NT2/D1 (cell line): ENCODE results near the gene ADSS1.

Experiments used
- DNase-seq: peaks from one replicate; pipeline ENCODE4 v3.0.0-alpha.2; 2011; ENCODE audit warnings: low read depth, low spot score
- H3K27me3 ChIP-seq: 2 replicates; pipeline ENCODE4 v1.6.0; 2011; ENCODE audit warnings: mild to moderate bottlenecking; ENCODE audit not compliant: insufficient read length, insufficient read depth
- H3K36me3 ChIP-seq: 2 replicates; pipeline ENCODE4 v1.6.1; 2011; ENCODE audit warnings: mild to moderate bottlenecking, low read length, mixed read lengths; ENCODE audit not compliant: insufficient read depth, insufficient read length
- H3K4me1 ChIP-seq: 2 replicates; pipeline ENCODE4 v1.5.1; 2011; ENCODE audit not compliant: insufficient read depth, insufficient read length
- H3K4me3 ChIP-seq: 2 replicates; pipeline ENCODE4 v1.5.1; 2011; ENCODE audit warnings: low read depth; ENCODE audit not compliant: insufficient read length
- H3K9ac ChIP-seq: 2 replicates; pipeline ENCODE4 v1.6.0; 2011; ENCODE audit warnings: low read depth; ENCODE audit not compliant: insufficient read length
- H3K9me3 ChIP-seq: 2 replicates; pipeline ENCODE4 v1.5.1; 2011; ENCODE audit warnings: mild to moderate bottlenecking, low read length; ENCODE audit not compliant: insufficient read depth
- SUZ12 ChIP-seq: IDR thresholded peaks from 2 replicates; pipeline ENCODE4 v1.6.1; 2011; ENCODE audit not compliant: insufficient read length, insufficient read depth; ENCODE audit errors: extremely low read depth
- YY1 ChIP-seq: IDR thresholded peaks from 2 replicates; pipeline ENCODE4 v1.6.1; 2011; ENCODE audit not compliant: insufficient read length, insufficient read depth
- ZNF274 ChIP-seq: IDR thresholded peaks from 2 replicates; pipeline ENCODE4 v1.6.1; 2011; ENCODE audit warnings: mild to moderate bottlenecking, low read depth, low read length

Gene ADSS1

DNA sequence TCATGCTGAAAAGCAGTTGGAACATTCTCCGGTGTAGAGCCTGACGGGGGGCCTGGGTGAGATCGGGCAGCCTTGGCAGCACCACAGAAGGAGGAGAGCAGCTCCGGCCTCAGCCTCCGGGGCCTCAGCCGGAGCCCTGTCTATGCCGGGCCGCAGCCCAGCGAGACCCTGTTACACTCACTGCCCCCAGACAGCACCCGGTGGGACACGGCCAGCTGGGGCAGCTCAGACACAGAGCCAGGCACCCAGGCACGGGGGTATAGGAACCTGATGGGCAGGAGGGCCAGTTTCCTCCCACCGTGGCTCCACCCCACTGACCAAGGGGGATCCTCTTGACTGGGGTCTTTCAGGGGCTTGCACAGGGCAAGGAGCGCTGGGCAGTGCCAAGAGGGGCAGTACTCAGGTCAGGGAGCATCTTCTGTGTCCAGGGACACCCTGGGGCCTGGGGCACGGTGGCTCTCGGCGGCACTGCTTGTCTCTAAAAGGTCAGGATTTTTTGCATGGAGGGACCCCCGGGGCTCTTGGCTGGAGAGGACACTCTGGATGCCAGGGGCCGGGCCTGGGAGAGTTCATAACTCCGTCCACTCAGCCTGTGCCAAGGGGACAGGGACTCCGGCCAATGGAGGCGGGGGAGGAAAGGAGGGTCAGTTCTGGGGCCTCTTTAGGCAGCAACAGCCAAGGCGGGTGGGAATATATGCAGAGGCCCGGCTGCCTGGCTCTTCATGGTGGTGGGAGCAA lies 25.2 kb upstream of the ADSS1 start:
- no peak for TF ChIP-seq YY1
- no peak for TF ChIP-seq ZNF274
- no peak for TF ChIP-seq SUZ12
- Histone ChIP-seq H3K4me3 (no peak overlapping the region), H3K36me3 (peaks cover 61% of the 10 kb centered on the region), H3K4me1 (peaks cover 32% of the 10 kb centered on the region), H3K27me3 (no peaks in the 10 kb centered on the region), H3K9ac (peak overlapping the region; percentile 10), H3K9me3 (peaks cover 3% of the 10 kb centered on the region; the same call in 1 of the 2 replicates)
- no peak for DNase-seq

DNA sequence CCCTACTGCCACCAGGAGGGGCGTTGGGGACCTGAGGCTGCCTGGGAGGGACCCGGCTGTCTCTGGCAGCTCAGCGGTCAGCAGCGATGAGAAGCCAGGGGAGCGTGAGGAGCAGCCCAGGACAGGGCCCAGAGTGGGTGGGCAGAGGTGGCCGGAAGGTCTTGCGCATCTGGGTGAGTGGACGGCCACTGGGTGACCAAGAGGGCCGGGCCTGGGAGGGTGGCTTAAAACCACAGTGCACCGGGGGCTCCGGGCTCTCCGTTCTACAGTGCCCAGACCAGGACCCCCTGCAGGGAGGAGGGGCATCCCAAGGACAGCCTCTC lies 24.6 kb upstream of the ADSS1 start:
- Histone ChIP-seq H3K27me3 (no peaks in the 10 kb centered on the region), H3K4me3 (no peak overlapping the region), H3K9me3 (peaks cover 7% of the 10 kb centered on the region; the same call in 1 of the 2 replicates), H3K36me3 (peaks cover 61% of the 10 kb centered on the region), H3K4me1 (peaks cover 30% of the 10 kb centered on the region), H3K9ac (peak overlapping the region; percentile 10)
- DNase-seq = no peak
- no peak for TF ChIP-seq YY1
- TF ChIP-seq ZNF274 = no peak
- TF ChIP-seq SUZ12 = no peak

- DNase-seq = no peak
- Histone ChIP-seq H3K36me3 (peaks cover 65% of the 10 kb centered on the region), H3K27me3 (no peaks in the 10 kb centered on the region), H3K4me1 (peaks cover 27% of the 10 kb centered on the region), H3K9ac (no peak overlapping the region), H3K9me3 (peaks cover 7% of the 10 kb centered on the region; the same call in 1 of the 2 replicates), H3K4me3 (no peak overlapping the region)
- TF ChIP-seq ZNF274 (no peak), YY1 (no peak), SUZ12 (no peak)
These were observed 23.8 kb upstream of the ADSS1 start for GRCh38 chr14:104700225-104700651.

DNA sequence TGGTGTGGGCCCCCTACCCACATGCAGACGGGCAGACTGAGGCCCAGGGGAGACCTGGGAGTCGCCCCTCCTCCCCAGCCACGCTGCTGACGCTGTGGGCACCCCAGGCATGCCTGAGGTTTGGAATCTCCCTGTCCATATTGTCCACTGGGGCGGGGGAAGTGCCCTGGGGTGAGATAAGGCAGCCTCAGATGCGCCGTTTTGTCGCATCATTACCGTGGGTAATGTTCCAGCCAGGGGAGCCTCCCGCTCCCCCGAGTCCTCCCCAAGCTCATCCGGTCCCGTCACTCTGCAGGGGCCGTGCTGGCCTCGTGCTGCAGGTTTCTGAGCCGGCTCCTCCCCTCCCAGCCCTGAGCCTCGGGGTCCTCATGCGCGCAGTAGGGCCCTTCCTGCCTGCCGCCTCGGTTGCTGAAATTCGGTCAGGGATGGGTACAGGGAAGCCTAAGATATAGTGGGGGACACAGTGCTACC lies 23.2 kb upstream of the ADSS1 start:
- Histone ChIP-seq H3K9ac (no peak overlapping the region), H3K27me3 (no peaks in the 10 kb centered on the region), H3K9me3 (peaks cover 7% of the 10 kb centered on the region; the same call in 1 of the 2 replicates), H3K4me3 (no peak overlapping the region), H3K4me1 (peaks cover 25% of the 10 kb centered on the region), H3K36me3 (peaks cover 69% of the 10 kb centered on the region)
- no peak for DNase-seq
- no peak for TF ChIP-seq SUZ12
- TF ChIP-seq YY1 = no peak
- TF ChIP-seq ZNF274 = no peak

GRCh38 chr14:104701383-104702076 lies 22.5 kb upstream of the ADSS1 start:
- no peak overlapping the region for H3K9ac ChIP-seq
- peaks cover 66% of the 10 kb centered on the region for H3K36me3 ChIP-seq
- no peak for DNase-seq
- TF ChIP-seq ZNF274 (no peak), YY1 (no peak), SUZ12 (no peak)
- H3K9me3 ChIP-seq = peaks cover 7% of the 10 kb centered on the region; the same call in 1 of the 2 replicates
- H3K4me3 ChIP-seq = no peak overlapping the region
- H3K4me1 ChIP-seq = peaks cover 19% of the 10 kb centered on the region
- H3K27me3 ChIP-seq = no peaks in the 10 kb centered on the region

DNA sequence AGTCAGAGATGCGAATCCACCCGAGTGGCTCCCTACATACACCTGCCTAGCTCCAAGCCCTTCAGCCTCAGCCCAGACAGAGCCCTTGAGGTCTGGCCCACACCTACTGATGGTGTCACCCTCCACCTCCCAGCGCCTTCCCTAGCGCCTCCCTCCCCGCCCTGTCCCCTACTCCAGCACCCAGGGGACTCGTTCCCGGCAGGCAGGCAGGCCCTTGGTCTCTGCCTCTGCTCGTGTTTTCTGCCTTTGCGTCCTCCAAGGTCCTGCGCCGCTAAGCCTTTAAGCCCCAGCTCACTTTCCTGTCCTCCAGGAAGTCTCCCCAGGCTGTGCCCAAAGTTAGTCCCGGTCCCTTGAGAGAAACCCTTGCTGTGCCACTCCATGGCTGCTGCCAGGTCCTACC lies 21.9 kb upstream of the ADSS1 start:
- no peak for DNase-seq
- H3K4me1 ChIP-seq = peaks cover 18% of the 10 kb centered on the region

GRCh38 chr14:104702673-104703072 lies 21.4 kb upstream of the ADSS1 start:
- no peak for TF ChIP-seq ZNF274
- TF ChIP-seq YY1 = no peak
- TF ChIP-seq SUZ12 = no peak

More for the DNA sequence above, 21.9 kb upstream of the ADSS1 start:
- no peak overlapping the region for H3K9ac ChIP-seq
- peaks cover 7% of the 10 kb centered on the region; the same call in 1 of the 2 replicates for H3K9me3 ChIP-seq
- no peak overlapping the region for H3K4me3 ChIP-seq
- H3K36me3 ChIP-seq = peaks cover 69% of the 10 kb centered on the region
- TF ChIP-seq YY1 (no peak), SUZ12 (no peak), ZNF274 (no peak)
- H3K27me3 ChIP-seq = no peaks in the 10 kb centered on the region

More at GRCh38 chr14:104702673-104703072, 21.4 kb upstream of the ADSS1 start:
- peaks cover 64% of the 10 kb centered on the region for H3K36me3 ChIP-seq
- peaks cover 7% of the 10 kb centered on the region; the same call in 1 of the 2 replicates for H3K9me3 ChIP-seq
- DNase-seq = no peak
- no peak overlapping the region for H3K9ac ChIP-seq
- peaks cover 12% of the 10 kb centered on the region for H3K4me1 ChIP-seq
- no peak overlapping the region for H3K4me3 ChIP-seq
- H3K27me3 ChIP-seq = no peaks in the 10 kb centered on the region
